ENCODE measurements around the gene AEN. TPM values are rescaled to one million over a fixed set of nuclear protein-coding genes. Genes with fewer than 3 reads are reported as not detected.

AEN gene
- total and polyA plus RNA-seq, 2 of the 8 experiments (the other 6 are each of a cell fraction or from before 2014, with no cell fraction given) = 112 to 122 TPM

DNA sequence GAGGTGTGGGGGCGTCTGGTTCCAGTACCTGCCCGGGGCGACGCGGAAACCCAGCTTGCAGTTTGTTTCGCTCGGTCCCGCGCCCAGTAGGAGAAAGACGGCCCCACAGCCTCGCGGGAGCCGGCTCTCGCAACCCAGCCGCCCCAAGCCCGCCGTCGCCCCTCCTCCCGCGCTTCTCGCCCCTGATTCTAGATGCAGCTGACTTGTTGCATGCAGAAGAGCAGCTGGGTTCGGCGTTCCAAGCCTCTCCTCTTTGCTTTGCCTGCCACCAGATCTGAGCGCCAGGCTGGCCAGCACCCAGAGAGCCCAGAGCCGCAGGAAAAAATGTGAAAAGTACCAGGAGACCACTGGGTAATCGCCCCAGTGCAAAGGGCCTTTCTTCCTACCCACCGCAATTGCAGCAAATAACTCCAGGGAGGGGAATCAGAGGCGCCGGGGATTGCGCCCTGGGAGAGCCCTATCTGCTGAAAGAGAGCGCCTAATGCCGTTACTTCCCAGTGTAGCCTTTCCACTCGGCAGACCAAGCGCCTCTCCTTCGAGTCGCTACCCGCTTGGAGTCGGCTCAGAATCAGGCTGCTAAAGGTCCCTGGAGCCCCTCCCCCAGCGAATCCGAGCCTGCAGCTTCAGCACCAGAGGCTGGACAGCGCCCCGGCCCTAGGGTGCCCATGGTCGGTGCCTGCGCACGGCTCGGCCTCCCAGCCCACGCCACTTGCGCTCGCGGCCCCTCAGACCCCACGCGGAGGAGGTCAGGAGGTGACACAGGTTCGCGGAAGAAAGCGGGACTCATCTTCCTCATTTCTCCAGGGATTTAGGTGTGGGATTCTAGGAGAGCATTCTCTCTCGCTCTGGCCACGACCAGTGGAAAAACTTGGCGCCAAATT, 15.7 kb upstream of the AEN start (continued):
- TF ChIP-seq HDAC6 (IDR thresholded peaks at IDR 0.05; ENCODE audit: low read depth, low read length) (no peak), RFX5 (IDR thresholded peaks at IDR 0.05; ENCODE audit: borderline replicate concordance, low read depth, low read length) (no peak), EZH2 (IDR thresholded peaks at IDR 0.05; ENCODE audit: low read depth, low read length, severe bottlenecking) (peak; percentile 84), RAD21 (IDR thresholded peaks at IDR 0.05 in 1 of 2, conservative IDR thresholded peaks at IDR 0.05 in 1 of 2; ENCODE audit: low read depth in 2 of 2, low read length in 2 of 2) (no peak; a peak in 1 of 4 replicates), POLR2AphosphoS5 (IDR thresholded peaks at IDR 0.05; ENCODE audit: low read depth, low read length) (no peak), SP4 (IDR thresholded peaks at IDR 0.05; ENCODE audit: low read length) (no peak), CREB1 (IDR thresholded peaks at IDR 0.05) (no peak; the same call in 1 of the 2 replicates), ZNF274 (IDR thresholded peaks at IDR 0.05; ENCODE audit: borderline replicate concordance, extremely low read depth, low read length) (no peak), SIN3A (conservative IDR thresholded peaks at IDR 0.05 in 1 of 2, IDR thresholded peaks at IDR 0.05 in 1 of 2; ENCODE audit: low read depth in 1 of 2, low read length in 2 of 2) (peak; percentile 95 to 97), SIX5 (IDR thresholded peaks at IDR 0.05; ENCODE audit: low read depth, low read length) (no peak), PHF8 (conservative IDR thresholded peaks at IDR 0.05; ENCODE audit: low read depth, low read length) (no peak), GTF2F1 (IDR thresholded peaks at IDR 0.05; ENCODE audit: borderline replicate concordance, low read depth, low read length) (no peak), JUND (IDR thresholded peaks at IDR 0.05; ENCODE audit: low read length) (no peak), BACH1 (IDR thresholded peaks at IDR 0.05; ENCODE audit: low read length) (peak; percentile 90), KDM4A (IDR thresholded peaks at IDR 0.05; ENCODE audit: low read depth, low read length, severe bottlenecking) (no peak)
- TF ChIP-seq, protein P1, sequence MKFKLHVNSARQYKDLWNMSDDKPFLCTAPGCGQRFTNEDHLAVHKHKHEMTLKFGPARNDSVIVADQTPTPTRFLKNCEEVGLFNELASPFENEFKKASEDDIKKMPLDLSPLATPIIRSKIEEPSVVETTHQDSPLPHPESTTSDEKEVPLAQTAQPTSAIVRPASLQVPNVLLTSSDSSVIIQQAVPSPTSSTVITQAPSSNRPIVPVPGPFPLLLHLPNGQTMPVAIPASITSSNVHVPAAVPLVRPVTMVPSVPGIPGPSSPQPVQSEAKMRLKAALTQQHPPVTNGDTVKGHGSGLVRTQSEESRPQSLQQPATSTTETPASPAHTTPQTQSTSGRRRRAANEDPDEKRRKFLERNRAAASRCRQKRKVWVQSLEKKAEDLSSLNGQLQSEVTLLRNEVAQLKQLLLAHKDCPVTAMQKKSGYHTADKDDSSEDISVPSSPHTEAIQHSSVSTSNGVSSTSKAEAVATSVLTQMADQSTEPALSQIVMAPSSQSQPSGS (IDR thresholded peaks at IDR 0.05; ENCODE audit: low read length) = no peak
- TF ChIP-seq, protein P2, sequence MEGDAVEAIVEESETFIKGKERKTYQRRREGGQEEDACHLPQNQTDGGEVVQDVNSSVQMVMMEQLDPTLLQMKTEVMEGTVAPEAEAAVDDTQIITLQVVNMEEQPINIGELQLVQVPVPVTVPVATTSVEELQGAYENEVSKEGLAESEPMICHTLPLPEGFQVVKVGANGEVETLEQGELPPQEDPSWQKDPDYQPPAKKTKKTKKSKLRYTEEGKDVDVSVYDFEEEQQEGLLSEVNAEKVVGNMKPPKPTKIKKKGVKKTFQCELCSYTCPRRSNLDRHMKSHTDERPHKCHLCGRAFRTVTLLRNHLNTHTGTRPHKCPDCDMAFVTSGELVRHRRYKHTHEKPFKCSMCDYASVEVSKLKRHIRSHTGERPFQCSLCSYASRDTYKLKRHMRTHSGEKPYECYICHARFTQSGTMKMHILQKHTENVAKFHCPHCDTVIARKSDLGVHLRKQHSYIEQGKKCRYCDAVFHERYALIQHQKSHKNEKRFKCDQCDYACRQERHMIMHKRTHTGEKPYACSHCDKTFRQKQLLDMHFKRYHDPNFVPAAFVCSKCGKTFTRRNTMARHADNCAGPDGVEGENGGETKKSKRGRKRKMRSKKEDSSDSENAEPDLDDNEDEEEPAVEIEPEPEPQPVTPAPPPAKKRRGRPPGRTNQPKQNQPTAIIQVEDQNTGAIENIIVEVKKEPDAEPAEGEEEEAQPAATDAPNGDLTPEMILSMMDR (IDR thresholded peaks at IDR 0.05; ENCODE audit: control extremely low read depth in 1 of 3, insufficient read depth in 1 of 3, low read depth in 1 of 3, low read length in 3 of 3) = no peak
- TF ChIP-seq, protein P3, sequence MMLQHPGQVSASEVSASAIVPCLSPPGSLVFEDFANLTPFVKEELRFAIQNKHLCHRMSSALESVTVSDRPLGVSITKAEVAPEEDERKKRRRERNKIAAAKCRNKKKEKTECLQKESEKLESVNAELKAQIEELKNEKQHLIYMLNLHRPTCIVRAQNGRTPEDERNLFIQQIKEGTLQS (IDR thresholded peaks at IDR 0.05; ENCODE audit: insufficient read depth, low read depth, low read length) = no peak
